Stimulated activated CD8-positive, alpha-beta memory T cell treated with anti-CD3 and anti-CD28 coated beads, Interleukin-4, amount 100 ng/mL, for 48 hours (primary cell): ENCODE measurements around the gene CAMSAP2.
"Not testable (repeated sequence)": the region's sequence is repeated elsewhere in the genome, so short reads cannot be mapped to it uniquely, and the experiment has no call there.

Experiments used
- DNase-seq: peaks from one replicate; pipeline ENCODE4 v3.0.0-alpha.2; 2020

Gene CAMSAP2

GRCh38 chr1:200739702-200740570 is 1.2 kb downstream of the CAMSAP2 start:
- no peak for DNase-seq

- DNase-seq, result no peak
These were observed 2.0 kb downstream of the CAMSAP2 start for GRCh38 chr1:200740571-200741208.

- DNase-seq, result no peak
These were observed 3.0 kb downstream of the CAMSAP2 start for GRCh38 chr1:200741551-200742207.

GRCh38 chr1:200744143-200744542 is 5.5 kb downstream of the CAMSAP2 start:
- DNase-seq, result no peak

- no peak for DNase-seq
These were observed 10.4 kb downstream of the CAMSAP2 start for GRCh38 chr1:200749090-200749489.

- not testable (repeated sequence) for DNase-seq
These were observed 12.1 kb downstream of the CAMSAP2 start for GRCh38 chr1:200750749-200751148.

- DNase-seq, result no peak
These were observed 13.0 kb downstream of the CAMSAP2 start for GRCh38 chr1:200751717-200752116.

- no peak for DNase-seq
These were observed 15.0 kb downstream of the CAMSAP2 start for GRCh38 chr1:200753650-200754198.

GRCh38 chr1:200755456-200755855 is 16.8 kb downstream of the CAMSAP2 start:
- no peak for DNase-seq

GRCh38 chr1:200762089-200762488 is 23.4 kb downstream of the CAMSAP2 start:
- no peak for DNase-seq

- DNase-seq, result no peak
These were observed 28.6 kb downstream of the CAMSAP2 start for GRCh38 chr1:200767321-200767720.

- DNase-seq, result no peak
These were observed 33.2 kb downstream of the CAMSAP2 start for GRCh38 chr1:200771625-200772555.

- no peak for DNase-seq
These were observed 35.6 kb downstream of the CAMSAP2 start for GRCh38 chr1:200774311-200774710.

- DNase-seq, result no peak
These were observed 36.2 kb downstream of the CAMSAP2 start for GRCh38 chr1:200774735-200775444.

GRCh38 chr1:200775850-200776249 is 37.2 kb downstream of the CAMSAP2 start:
- DNase-seq, result no peak

- DNase-seq, result no peak
These were observed 38.3 kb downstream of the CAMSAP2 start for GRCh38 chr1:200776949-200777348.

- DNase-seq, result no peak
These were observed 40.1 kb downstream of the CAMSAP2 start for GRCh38 chr1:200778766-200779165.

GRCh38 chr1:200779326-200779725 is 40.6 kb downstream of the CAMSAP2 start:
- no peak for DNase-seq

GRCh38 chr1:200780545-200781369 is 42.1 kb downstream of the CAMSAP2 start:
- DNase-seq, result no peak

GRCh38 chr1:200783926-200784325 is 45.2 kb downstream of the CAMSAP2 start:
- DNase-seq, result no peak

GRCh38 chr1:200784576-200784975 is 45.9 kb downstream of the CAMSAP2 start:
- DNase-seq, result no peak
